Keratinocyte (primary cell): ENCODE results near the gene PHF3.

Experiments used
- CTCF ChIP-seq, 3 experiments: IDR thresholded peaks in 1 of 3; conservative IDR thresholded peaks in 1 of 3; optimal IDR thresholded peaks in 1 of 3; 2 replicates in 2 of 3; 3 replicates in 1 of 3; pipeline versions ENCODE3 to v1.5.1; 2011; ENCODE audit warnings: low read length in 3 of 3, mild to moderate bottlenecking in 3 of 3, moderate library complexity in 2 of 3, control low read depth in 1 of 3, inconsistent platforms in 1 of 3; ENCODE audit not compliant: insufficient read depth in 2 of 3; ENCODE audit errors: extremely low read depth in 1 of 3
- EZH2 ChIP-seq: IDR thresholded peaks from one replicate; pipeline ENCODE4 v1.6.1; 2012; ENCODE audit warnings: inconsistent platforms, mild to moderate bottlenecking, low read length, moderate library complexity

GRCh38 chr6:63690221-63690620 is 54.6 kb downstream of the PHF3 start:
- no peak for TF ChIP-seq CTCF (optimal IDR thresholded peaks at IDR 0.05 in 1 of 3, IDR thresholded peaks at IDR 0.05 in 1 of 3, conservative IDR thresholded peaks at IDR 0.05 in 1 of 3; ENCODE audit: extremely low read depth in 1 of 3, insufficient read depth in 2 of 3, low read length in 3 of 3)
- no peak for TF ChIP-seq EZH2
